GM19099 (cell line): ENCODE results near the gene ASTN1.

ENCODE experiments used
- POLR2A ChIP-seq: IDR thresholded peaks from 3 replicates; pipeline ENCODE4 v1.6.1; 2011; ENCODE audit warnings: low read depth; ENCODE audit not compliant: insufficient read length; ENCODE audit errors: extremely low read depth

ASTN1 gene

GRCh38 chr1:177133977-177134538 is 30.5 kb downstream of the ASTN1 start:
- no peak for TF ChIP-seq POLR2A

- TF ChIP-seq POLR2A: no peak
Observed at GRCh38 chr1:177132141-177132540, 32.4 kb downstream of the ASTN1 start.

GRCh38 chr1:177131723-177132122 is 32.8 kb downstream of the ASTN1 start:
- TF ChIP-seq POLR2A: no peak

GRCh38 chr1:177130451-177130945 is 34.0 kb downstream of the ASTN1 start:
- TF ChIP-seq POLR2A: no peak

- no peak for TF ChIP-seq POLR2A
Observed at GRCh38 chr1:177128665-177129281, 35.7 kb downstream of the ASTN1 start.

- TF ChIP-seq POLR2A: no peak
Observed at GRCh38 chr1:177126267-177126666, 38.2 kb downstream of the ASTN1 start.

- TF ChIP-seq POLR2A: no peak
Observed at GRCh38 chr1:177124577-177125278, 39.8 kb downstream of the ASTN1 start.

- no peak for TF ChIP-seq POLR2A
Observed at GRCh38 chr1:177122461-177123251, 41.9 kb downstream of the ASTN1 start.

GRCh38 chr1:177119311-177119710 is 45.2 kb downstream of the ASTN1 start:
- no peak for TF ChIP-seq POLR2A

GRCh38 chr1:177118901-177119300 is 45.6 kb downstream of the ASTN1 start:
- no peak for TF ChIP-seq POLR2A

GRCh38 chr1:177116941-177117340 is 47.6 kb downstream of the ASTN1 start:
- no peak for TF ChIP-seq POLR2A

- no peak for TF ChIP-seq POLR2A
Observed at GRCh38 chr1:177106614-177107365, 57.7 kb downstream of the ASTN1 start.

- no peak for TF ChIP-seq POLR2A
Observed at GRCh38 chr1:177106196-177106595, 58.3 kb downstream of the ASTN1 start.

GRCh38 chr1:177103005-177103852 is 61.3 kb downstream of the ASTN1 start:
- no peak for TF ChIP-seq POLR2A
